SKM-1 (cell line): ENCODE data around the gene ITGBL1.

Experiments used
- DNase-seq: peaks from one replicate; lab custom pipeline; 2025; ENCODE audit not compliant: unreplicated experiment; lab: John Stamatoyannopoulos, UW

Gene ITGBL1

GRCh38 chr13:101452519-101453485, at the start of gene ITGBL1:
ITGBL1 (plus strand) TSS chr13:101452675; CDS start chr13:101452834, 159 bp downstream.
- DNase-seq, result peak; percentile 2

- DNase-seq, result no peak
Measured at GRCh38 chr13:101406791-101407190, 45.7 kb upstream of the ITGBL1 start.

GRCh38 chr13:101408154-101408553, 44.3 kb upstream of the ITGBL1 start:
- DNase-seq, result no peak

- DNase-seq, result no peak
Measured at GRCh38 chr13:101408992-101409656, 43.4 kb upstream of the ITGBL1 start.

- no peak for DNase-seq
Measured at GRCh38 chr13:101412076-101412475, 40.4 kb upstream of the ITGBL1 start.

GRCh38 chr13:101415358-101416174, 36.9 kb upstream of the ITGBL1 start:
- no peak for DNase-seq

GRCh38 chr13:101416181-101417042, 36.1 kb upstream of the ITGBL1 start, which contains the start of gene NALCN:
NALCN (minus strand) TSS chr13:101416508; CDS start chr13:101399126, 17,382 bp downstream.
- no peak for DNase-seq

GRCh38 chr13:101417043-101417406, 35.5 kb upstream of the ITGBL1 start:
- DNase-seq, result no peak

GRCh38 chr13:101417501-101417900, 35.0 kb upstream of the ITGBL1 start:
- DNase-seq, result no peak

- no peak for DNase-seq
Measured at GRCh38 chr13:101423872-101424271, 28.6 kb upstream of the ITGBL1 start.

- no peak for DNase-seq
Measured at GRCh38 chr13:101424381-101425155, 27.9 kb upstream of the ITGBL1 start.

- DNase-seq, result no peak
Measured at GRCh38 chr13:101425156-101425471, 27.4 kb upstream of the ITGBL1 start.

GRCh38 chr13:101425623-101426022, 26.9 kb upstream of the ITGBL1 start:
- no peak for DNase-seq

GRCh38 chr13:101429733-101430132, 22.7 kb upstream of the ITGBL1 start:
- no peak for DNase-seq

- DNase-seq, result no peak
Measured at GRCh38 chr13:101433895-101434294, 18.6 kb upstream of the ITGBL1 start.

- DNase-seq, result no peak
Measured at GRCh38 chr13:101434486-101434885, 18.0 kb upstream of the ITGBL1 start.

GRCh38 chr13:101447852-101448251, 4.6 kb upstream of the ITGBL1 start:
- DNase-seq, result no peak

- DNase-seq, result no peak
Measured at GRCh38 chr13:101449790-101450748, 2.4 kb upstream of the ITGBL1 start.

- no peak for DNase-seq
Measured at GRCh38 chr13:101450749-101451130, 1.7 kb upstream of the ITGBL1 start.
